Measurements from ENCODE around the gene NUDCD2. TPM values are rescaled to one million over a fixed set of nuclear protein-coding genes. Genes with fewer than 3 reads are reported as not detected.

NUDCD2 gene
- total and polyA plus RNA-seq, 11 donors: 1.6 to 17.1 (median 12.8) TPM

DNA sequence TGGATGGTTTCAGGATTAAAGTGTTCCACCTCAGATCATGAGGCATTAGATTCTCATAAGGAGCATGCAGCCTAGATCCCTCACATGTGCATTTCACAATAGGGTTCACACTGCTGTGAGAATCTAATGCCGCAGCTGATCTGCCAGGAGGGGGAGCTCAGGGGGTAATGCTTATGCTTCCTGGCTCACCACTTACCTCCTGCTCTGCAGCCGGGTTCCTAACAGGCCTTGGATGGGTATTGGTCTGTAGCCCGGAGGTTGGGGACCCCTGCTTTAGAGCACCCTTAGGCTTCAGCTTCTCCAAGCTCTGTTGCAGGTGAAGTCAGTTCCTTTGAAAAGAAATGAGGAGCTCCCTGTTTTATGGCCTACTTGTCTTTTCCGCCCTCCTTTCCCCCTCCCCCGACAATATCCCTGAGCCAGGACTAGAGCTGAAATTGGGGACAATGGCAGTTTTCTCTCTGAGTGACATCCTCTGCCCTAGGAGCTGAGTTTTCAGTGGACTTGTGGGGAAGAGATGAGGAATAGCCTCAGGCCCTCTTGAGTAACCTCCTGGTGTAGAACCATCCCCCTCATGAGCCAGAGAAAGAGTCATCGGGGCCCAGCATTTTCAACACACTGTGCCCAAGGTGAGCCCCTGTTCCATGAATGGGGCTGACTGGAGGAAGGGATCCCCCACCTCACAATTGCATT lies 29.3 kb upstream of the NUDCD2 start:
- DNase-seq (no peak), ATAC-seq (no peak)
- H3K4me3 ChIP-seq: no peak overlapping the region
- H3K27ac ChIP-seq: no peak overlapping the region
- H3K36me3 ChIP-seq: peaks cover 0 to 12% (median 0%) of the 10 kb centered on the region in 9 donors
- TF ChIP-seq POLR2A (IDR thresholded peaks at IDR 0.05): no peak
- TF ChIP-seq, protein P1, sequence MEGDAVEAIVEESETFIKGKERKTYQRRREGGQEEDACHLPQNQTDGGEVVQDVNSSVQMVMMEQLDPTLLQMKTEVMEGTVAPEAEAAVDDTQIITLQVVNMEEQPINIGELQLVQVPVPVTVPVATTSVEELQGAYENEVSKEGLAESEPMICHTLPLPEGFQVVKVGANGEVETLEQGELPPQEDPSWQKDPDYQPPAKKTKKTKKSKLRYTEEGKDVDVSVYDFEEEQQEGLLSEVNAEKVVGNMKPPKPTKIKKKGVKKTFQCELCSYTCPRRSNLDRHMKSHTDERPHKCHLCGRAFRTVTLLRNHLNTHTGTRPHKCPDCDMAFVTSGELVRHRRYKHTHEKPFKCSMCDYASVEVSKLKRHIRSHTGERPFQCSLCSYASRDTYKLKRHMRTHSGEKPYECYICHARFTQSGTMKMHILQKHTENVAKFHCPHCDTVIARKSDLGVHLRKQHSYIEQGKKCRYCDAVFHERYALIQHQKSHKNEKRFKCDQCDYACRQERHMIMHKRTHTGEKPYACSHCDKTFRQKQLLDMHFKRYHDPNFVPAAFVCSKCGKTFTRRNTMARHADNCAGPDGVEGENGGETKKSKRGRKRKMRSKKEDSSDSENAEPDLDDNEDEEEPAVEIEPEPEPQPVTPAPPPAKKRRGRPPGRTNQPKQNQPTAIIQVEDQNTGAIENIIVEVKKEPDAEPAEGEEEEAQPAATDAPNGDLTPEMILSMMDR (IDR thresholded peaks at IDR 0.05): no peak
- H3K9me3 ChIP-seq: no peaks in the 10 kb centered on the region
- intact Hi-C loops (cut with DNase I): no loop called here
- WGBS, 4 donors: 84 to 92% (median 86%) methylated on average over 6 of the region's 6 CpGs
- H3K27me3 ChIP-seq: no peaks in the 10 kb centered on the region
- H3K4me1 ChIP-seq: no peaks in the 10 kb centered on the region

DNA sequence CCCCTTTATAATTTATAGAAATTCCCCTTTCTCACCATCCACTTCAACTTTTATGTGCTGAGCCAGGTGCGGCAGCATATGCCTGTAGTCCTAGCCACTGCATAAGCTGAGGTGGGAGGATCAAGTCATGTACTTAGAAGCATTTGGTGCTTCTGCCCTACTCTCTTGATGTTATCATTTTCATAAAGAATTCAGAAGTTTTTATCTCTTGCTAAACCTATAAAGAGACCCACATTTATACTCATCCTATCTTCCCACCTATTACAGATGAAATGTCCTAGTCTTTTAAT lies 19.0 kb upstream of the NUDCD2 start:
- intact Hi-C loops (cut with DNase I): no loop called here
- TF ChIP-seq, protein P1 (IDR thresholded peaks at IDR 0.05): no peak
- TF ChIP-seq POLR2A (IDR thresholded peaks at IDR 0.05): no peak
- ATAC-seq (no peak), DNase-seq (no peak)
- no peaks in the 10 kb centered on the region for H3K27me3 ChIP-seq
- no peak overlapping the region for H3K27ac ChIP-seq
- peaks cover 0 to 6% (median 0%) of the 10 kb centered on the region in 9 donors for H3K36me3 ChIP-seq
- H3K4me3 ChIP-seq: no peak overlapping the region
- WGBS, 4 donors: 97 to 100% (median 99%) methylated on average over 1 of the region's 1 CpG
- H3K4me1 ChIP-seq: no peaks in the 10 kb centered on the region
- H3K9me3 ChIP-seq: no peaks in the 10 kb centered on the region

DNA sequence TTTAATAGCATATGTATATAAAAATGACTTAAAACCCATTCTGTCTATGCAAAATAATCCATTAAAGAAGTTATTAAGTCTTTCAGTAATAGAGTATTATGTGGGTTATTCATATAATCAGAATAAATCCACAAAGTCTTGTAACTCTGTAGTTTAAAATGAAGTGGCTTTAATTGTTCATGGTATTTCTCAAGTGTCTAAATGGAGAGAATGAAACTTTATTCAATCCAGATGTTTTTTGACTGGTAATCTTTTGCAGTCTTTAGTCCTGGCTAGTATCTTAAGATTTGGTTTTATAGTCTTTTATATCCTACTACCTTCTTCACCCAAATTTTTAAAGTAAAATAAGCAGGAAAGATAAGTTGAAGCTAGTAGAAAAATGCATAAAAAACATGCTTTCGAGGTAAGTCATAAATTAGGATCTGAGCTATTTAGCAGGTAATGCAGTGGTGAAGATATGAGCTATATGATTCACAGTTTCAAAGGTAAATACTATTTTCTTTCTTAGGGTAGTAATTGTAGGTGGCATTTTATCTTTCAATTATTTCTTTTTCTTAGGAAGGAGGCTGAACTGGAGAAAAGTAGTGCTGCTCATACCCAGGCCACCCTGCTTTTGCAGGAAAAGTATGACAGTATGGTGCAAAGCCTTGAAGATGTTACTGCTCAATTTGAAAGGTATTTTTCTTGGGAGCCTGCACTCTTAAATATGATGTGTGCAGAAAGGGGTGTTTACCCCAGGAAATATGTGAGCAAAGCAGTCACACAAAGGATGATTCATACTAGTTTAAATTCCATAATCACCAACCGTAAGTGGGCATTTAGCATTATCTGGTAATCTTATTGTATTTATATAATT lies 18.5 kb upstream of the NUDCD2 start:
- no peak overlapping the region for H3K4me3 ChIP-seq
- ATAC-seq: no peak
- TF ChIP-seq, protein P1 (IDR thresholded peaks at IDR 0.05): no peak
- no peak for TF ChIP-seq POLR2A (IDR thresholded peaks at IDR 0.05)
- WGBS, 4 donors: 95 to 96% (median 96%) methylated on average over 2 of the region's 2 CpGs
- H3K9me3 ChIP-seq: no peaks in the 10 kb centered on the region
- H3K4me1 ChIP-seq: no peaks in the 10 kb centered on the region
- no peaks in the 10 kb centered on the region for H3K27me3 ChIP-seq
- intact Hi-C loops (cut with DNase I): no loop called here
- no peak overlapping the region for H3K27ac ChIP-seq
- DNase-seq: no peak
- H3K36me3 ChIP-seq: peaks cover 0 to 6% (median 0%) of the 10 kb centered on the region in 9 donors

DNA sequence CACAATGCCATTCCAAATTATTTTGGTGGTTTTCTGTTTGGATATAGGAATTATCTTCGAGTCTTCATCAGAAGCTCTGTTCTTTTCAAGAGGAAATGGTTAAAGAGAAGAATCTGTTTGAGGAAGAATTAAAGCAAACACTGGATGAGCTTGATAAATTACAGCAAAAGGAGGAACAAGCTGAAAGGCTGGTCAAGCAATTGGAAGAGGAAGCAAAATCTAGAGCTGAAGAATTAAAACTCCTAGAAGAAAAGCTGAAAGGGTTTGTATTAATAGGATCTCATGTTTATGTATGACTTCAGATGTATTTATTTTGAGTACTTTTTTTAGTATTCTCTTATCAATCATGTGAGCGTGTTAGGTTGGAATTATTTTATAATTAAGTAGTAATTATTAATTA lies 15.5 kb upstream of the NUDCD2 start:
- Histone ChIP-seq H3K27ac (no peak overlapping the region), H3K4me1 (no peaks in the 10 kb centered on the region), H3K36me3 (peaks cover 0 to 6% (median 0%) of the 10 kb centered on the region in 9 donors), H3K27me3 (no peaks in the 10 kb centered on the region), H3K9me3 (no peaks in the 10 kb centered on the region), H3K4me3 (no peak overlapping the region)
- WGBS, 4 donors: 89 to 92% (median 90%) methylated on average over 2 of the region's 2 CpGs
- intact Hi-C loops (cut with DNase I): no loop called here
- ATAC-seq: no peak
- DNase-seq: no peak
- TF ChIP-seq POLR2A (IDR thresholded peaks at IDR 0.05): no peak
- TF ChIP-seq, protein P1 (IDR thresholded peaks at IDR 0.05): no peak
